Glomerular endothelial cell (primary cell): ENCODE results near the gene SORBS1. TPM values are rescaled to one million over a fixed set of nuclear protein-coding genes. Genes with fewer than 3 reads are reported as not detected.
"Not testable (repeated sequence)": the region's sequence is repeated elsewhere in the genome, so short reads cannot be mapped to it uniquely, and the experiment has no call there.

Source experiments
- DNase-seq: peaks from one replicate; pipeline ENCODE4 v3.0.0-alpha.2; 2011; ENCODE audit warnings: low read depth, low spot score; ENCODE audit errors: extremely low read depth
- total RNA-seq: library from RNA; depleted of rRNA; stranded (reverse); fragments of >200 nt; gene quantifications from 2 replicates; pipeline ENCODE4 v1.2.3, GENCODE V29; 2015

The SORBS1 gene
- total RNA-seq, 1 donor from 2014 or later = 4.2 TPM

GRCh38 chr10:95496246-95496911 lies 64.8 kb downstream of the SORBS1 start:
- DNase-seq = no peak

- DNase-seq = no peak
These were observed 67.3 kb downstream of the SORBS1 start for GRCh38 chr10:95493862-95494261.

GRCh38 chr10:95487994-95488393 lies 73.2 kb downstream of the SORBS1 start:
- DNase-seq = no peak

- no peak for DNase-seq
These were observed 75.9 kb downstream of the SORBS1 start for GRCh38 chr10:95485056-95485844.

GRCh38 chr10:95482501-95483233 lies 78.5 kb downstream of the SORBS1 start:
- no peak for DNase-seq

- no peak for DNase-seq
These were observed 80.2 kb downstream of the SORBS1 start for GRCh38 chr10:95480901-95481491.

- DNase-seq = peak; percentile 76
These were observed 80.9 kb downstream of the SORBS1 start for GRCh38 chr10:95480102-95480900.

- DNase-seq = no peak
These were observed 82.2 kb downstream of the SORBS1 start for GRCh38 chr10:95478935-95479334.

GRCh38 chr10:95478185-95478584 lies 83.0 kb downstream of the SORBS1 start:
- no peak for DNase-seq

- no peak for DNase-seq
These were observed 84.0 kb downstream of the SORBS1 start for GRCh38 chr10:95477175-95477520.

GRCh38 chr10:95476469-95477174 lies 84.5 kb downstream of the SORBS1 start:
- DNase-seq = no peak

GRCh38 chr10:95475827-95476468 lies 85.2 kb downstream of the SORBS1 start:
- DNase-seq = no peak

GRCh38 chr10:95475003-95475383 lies 86.2 kb downstream of the SORBS1 start:
- DNase-seq = no peak

GRCh38 chr10:95474228-95475002 lies 86.8 kb downstream of the SORBS1 start:
- no peak for DNase-seq

- DNase-seq = no peak
These were observed 88.7 kb downstream of the SORBS1 start for GRCh38 chr10:95472304-95473088.

- DNase-seq = no peak
These were observed 91.5 kb downstream of the SORBS1 start for GRCh38 chr10:95469676-95470075.

GRCh38 chr10:95469251-95469650 lies 91.9 kb downstream of the SORBS1 start:
- DNase-seq = no peak

- DNase-seq = not testable (repeated sequence)
These were observed 93.5 kb downstream of the SORBS1 start for GRCh38 chr10:95467642-95468041.
